ENCODE results near the gene PCK1.

Gene PCK1

DNA sequence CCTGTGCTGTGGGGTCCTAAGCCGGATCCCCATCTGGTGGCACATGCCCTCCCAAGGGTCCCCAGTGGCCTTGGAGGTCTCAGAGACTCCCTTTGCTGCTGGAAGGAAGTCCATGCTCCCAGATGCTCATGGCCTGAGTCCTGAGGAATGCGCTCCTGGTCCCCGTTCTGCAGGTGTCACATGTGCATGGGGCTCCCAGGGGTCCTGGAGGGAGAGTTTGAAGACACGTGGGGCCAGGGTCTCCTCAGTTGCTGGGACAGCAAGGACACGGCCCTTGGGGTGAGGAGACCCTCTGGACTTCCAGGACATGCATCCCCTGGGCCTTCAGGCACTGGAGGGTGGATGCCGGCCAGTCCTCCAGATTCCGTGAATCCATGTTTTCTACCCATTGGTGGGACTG is 47.6 kb downstream of the PCK1 start:
- no peak for DNase-seq

DNA sequence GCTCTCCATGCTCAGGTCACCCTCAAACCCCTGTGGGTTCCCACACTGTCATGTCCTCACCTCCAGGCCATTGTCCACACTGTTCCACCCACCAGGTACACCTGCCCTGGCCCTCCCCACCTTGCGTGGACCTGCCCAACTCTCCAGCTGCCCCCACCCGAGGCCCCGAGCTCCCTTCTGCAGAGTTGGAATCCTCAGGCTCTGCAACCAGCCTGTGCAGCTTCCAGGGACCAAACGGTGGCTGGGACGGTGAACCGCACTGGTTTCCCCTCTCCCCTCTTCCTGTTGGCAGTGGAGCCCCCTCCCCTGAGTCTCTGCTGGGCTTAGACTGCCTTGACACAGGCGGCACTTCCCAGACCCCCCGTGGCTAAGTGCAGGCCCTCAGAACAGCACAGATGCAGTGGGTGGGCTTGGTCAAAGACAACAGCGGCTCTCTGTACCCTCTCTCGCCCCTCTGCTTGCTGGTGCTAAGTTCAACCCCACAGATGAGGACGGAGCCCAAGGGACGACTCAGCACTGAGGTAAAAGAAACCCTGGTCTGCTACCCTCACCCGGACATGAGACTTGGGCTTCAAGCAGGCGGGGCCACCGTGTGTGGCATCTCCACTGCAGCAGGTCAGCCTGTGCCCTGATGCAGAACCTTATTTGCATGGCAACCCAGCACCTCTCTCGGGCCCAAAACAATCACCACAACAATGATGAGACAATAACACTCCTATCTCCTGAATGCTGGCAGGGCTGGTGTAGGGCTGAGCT is 48.4 kb downstream of the PCK1 start:
- no peak for DNase-seq

DNA sequence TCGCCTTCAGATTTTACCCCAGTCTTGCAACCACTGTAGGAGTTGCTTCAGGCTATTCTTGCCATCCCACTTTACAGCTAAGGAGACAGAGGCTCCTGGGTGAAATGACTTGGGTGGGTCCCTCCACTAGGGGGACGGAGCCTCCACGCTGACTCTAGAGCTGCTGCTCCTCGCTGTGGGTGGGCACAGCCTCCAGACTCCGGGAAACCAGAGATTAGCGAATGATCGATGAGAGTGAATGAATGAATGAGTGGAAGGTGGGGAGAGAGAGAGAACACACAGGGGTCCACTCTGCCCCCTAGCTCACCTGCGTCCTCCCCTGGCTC is 48.9 kb downstream of the PCK1 start:
- DNase-seq = no peak

DNA sequence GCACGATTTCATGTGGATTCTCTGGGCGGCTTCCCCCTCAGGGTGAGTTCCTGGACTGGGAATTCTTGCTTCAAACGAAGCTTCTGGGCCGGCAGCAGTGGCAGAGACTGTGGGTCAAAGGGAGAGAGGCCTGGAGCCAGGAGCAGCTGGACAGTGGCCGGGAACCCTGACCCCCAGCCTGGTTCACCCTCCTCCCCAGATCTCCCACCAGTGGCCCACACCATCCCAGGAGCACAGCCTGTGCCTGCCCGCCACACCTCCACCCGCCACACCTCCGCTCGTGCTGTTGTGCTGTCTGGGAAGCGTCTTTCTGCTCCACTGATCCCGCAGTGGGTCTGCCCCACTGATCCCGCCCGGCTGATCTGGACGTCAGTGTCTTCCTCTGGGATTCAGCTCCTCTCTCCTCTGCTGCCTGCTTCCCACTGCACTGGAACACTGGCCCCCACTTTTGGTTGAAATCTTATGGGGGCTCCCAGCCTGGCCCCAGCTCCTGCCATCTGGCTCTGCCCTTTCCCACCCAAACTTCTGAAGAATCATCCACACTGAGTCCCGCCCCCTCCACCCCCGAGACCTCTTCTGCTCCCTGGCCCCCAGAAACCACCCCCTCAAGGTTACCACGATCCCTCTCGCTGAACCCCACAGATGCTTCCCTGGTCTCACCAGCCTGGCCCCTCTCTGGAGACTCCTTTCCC is 49.5 kb downstream of the PCK1 start:
- DNase-seq = no peak

DNA sequence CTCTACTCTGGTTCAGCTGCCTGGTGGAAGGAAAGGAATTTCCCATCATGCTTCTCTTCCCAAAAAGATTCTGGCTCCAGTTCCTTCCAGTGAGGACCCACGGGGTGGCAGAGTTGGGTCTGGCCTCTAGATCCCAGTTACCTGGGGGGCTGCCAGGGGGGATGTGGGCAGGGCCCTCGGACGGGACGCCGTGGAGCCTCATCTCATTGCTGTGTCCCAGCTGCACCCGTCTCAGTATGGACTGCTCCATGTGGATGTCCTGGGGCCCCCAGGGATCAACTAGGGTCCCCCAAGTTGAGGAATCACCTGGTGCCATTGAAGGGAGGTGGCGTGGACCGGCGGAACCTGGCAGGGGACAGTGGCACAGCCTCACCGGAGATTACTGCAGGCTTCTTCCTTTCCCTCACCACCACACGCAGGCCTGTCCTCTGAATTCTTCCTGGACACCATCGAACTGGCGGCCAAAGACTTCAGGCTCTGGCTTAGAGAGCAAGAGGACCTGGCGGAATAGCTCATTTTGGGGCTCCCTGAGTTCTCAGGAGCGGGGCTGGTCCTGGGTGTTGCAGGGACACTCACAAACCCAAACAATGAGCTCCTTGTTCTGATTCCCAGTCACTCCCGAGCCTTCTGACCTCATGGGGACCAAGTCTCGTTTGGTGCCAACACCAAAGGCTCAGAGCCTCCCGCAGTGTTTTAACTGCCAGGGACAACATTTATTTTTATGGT is 50.8 kb downstream of the PCK1 start:
- no peak for DNase-seq

DNA sequence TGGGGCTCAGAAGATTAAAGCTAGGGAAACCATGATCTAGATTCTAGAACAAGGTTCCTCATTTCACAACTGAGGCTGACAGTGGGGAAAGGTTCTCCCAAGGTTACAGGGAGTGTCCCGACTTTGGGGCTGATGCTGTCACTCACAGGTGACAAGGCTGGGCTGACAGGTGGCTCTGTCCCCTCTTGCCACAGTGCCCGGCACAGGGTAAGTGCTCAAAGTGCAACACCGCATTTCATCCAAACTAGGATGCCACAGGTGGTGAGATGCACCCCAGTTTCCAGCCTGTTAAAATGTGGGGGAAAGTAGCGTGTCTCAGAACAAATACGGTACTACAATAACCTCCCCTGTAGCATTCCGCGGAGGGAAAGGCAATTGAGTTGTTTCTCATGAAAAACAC is 51.5 kb downstream of the PCK1 start:
- DNase-seq = no peak

DNA sequence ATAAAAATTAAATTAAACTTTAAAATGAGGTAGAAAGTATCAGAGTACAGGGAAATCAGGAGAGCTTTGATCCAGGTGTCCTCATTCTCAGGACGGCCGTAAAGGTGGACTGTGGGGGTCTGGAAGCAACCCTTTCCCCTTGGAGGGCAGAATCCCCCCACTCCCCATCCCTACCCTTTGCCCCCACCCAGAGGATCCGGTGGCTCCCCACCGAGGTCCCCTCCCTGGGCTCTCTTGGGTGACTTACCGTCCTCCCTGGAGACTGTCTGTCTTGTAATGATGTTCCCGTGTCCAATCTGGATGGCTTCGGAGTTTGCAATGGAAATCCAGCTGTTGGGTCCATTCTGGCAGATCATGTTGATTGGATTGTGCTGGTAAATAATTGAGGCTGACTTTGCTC is 52.0 kb downstream of the PCK1 start:
- no peak for DNase-seq

DNA sequence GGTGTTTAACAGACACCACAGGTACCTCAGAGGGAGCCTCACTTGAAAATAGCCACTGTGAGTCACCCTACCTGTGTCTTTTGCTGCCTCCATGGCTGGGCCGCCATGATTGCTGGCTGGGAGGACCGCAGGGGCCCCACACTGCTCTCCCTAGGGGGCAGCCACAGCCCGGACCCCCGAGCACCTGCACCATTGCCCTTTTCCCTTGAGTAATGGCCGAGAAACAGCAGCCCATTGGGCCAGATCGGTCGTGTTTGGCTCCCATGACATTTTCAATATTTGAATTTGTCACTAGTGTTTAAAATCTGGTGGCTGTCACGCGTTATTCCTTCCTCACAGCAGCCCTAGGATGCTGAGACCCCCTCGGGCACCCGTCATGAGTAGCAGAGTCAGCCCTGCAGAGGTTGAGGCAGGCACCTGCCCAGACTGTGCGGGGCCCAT is 52.6 kb downstream of the PCK1 start:
- DNase-seq = no peak

DNA sequence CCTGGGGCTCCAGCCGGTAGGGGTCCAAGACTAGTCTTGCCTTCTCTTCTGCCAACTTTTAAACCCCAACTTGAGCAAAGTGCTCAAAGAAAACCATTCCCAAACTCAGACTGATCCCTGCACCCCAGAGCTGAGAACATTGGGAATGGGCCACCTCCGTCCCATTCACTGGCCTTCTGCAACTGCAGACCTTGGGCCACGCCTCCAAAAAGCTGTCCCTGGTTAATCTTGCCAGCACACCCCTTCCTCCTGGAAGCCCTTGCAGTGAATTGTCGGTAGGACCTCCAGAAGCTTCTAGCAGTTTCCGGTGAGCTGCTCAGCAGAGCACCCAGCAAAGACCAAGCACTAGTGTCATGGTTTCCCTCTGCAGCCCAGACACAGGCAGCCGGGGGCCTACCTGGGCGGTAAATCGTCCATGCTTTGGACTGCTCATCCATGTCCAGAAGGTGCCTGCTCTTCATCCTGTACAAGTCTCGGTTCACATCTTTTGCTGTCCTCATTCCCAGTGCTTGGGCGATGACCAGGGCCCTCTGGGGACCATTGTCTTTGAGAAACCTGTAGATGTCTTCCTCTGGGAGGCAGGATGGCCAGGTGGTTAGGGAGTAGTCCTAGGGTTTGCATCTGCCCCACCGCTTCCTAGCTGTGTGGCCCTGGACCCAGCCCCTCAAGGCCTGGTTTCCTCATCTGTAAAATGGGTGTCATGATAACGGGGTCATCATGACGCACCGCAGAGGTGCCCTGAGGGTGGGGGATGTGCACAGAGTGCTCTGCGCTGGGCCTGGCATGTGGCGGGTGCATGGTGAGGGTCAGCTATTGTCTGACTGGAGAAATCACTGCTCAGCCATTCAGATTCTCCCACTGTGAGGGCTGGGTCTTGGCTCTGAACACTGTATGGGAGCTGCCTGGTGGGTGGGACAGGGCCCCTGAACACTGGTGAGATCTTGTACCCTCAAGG is 53.9 kb downstream of the PCK1 start:
- no peak for DNase-seq

DNA sequence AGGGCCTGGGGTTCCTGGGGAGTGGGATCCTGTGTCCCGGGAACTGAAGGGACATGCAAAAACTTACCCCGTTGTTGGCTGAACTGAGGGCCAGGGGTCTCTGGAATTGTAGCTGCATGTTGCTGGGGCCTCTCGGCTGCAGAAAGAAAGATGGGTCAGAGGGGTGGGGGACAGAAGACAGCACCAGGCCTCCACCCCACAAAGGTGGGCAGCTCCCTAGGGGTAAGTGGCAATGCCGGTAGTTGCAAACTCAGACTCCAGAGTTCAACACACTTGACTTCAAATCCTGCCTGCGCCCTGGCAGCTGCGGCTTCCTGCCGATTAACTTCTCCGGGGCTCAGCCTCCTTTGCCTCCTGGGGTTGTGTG is 54.5 kb downstream of the PCK1 start:
- no peak for DNase-seq

DNA sequence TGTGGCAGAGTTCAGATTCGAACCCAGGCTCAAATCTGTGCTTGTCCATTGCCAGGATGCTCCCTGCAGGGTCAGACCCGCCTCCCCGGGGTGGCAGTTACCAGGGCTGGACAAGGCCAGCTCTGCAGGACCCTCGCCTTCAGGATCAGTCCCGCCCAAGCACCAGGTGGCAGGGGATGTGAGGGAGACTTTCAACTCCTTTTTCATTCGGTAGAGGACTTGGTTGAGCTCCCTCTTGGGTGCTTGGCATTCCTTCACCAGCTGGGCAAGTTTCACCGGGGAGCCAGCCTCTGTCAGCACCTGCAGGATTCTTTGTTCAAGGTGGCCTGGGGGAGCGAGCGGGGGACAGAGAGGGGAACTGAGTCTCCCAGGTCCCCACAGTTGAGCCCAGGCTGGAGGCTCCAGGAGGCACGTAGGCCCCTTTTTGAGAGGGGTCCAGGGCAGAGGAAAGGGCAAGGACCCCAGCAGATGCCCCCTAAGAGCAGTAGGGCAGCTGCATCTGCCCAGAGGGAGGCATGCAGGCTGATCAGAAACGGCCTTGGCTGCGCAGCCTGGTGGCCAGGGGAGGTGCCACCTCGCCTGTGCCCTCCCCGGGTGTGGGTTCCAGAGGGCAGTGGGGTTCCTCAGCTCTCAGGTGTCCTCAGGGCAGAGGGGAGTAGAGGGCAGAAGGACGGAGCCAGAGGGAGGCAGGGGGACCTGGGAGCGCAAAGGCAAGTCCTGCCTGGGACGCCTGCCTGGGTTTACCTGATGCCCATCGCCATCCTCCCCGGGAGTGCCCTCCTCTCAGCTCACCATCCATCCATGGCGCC is 55.4 kb downstream of the PCK1 start:
- DNase-seq = no peak

DNA sequence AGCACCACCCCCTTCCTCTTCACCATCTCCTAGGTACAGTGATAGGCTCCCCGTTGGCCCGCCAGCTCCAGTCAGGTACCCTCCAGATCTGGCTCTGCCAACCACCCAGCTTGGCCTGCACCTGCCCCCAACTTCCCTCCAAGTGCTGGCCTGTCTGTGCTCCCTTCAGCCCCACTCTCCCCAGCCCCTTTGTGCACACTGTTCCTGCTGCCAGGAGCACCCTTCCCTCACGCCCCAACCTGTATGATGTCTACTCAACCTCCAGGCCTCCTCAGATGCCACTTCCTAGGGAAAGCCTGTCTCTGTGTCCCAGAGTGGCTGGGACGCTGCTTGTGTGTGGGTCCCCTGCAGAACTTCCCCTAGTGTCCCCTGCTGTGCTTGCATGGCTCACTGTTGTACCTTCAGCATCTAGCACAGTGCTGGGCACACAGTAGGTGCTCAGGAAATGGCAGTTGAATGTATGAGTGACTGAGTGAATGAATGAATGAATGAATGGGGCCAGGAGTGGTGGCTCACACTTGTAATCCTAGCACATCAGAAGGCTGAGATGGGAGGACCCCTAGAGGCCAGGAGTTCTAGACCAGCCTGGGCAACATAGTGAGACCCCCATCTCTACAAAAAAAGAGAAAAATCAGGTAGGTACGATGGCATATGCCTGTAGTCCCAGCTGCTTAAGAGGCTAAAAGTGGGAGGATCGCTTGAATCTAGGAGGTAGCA is 56.3 kb downstream of the PCK1 start:
- DNase-seq = no peak

All from NCI-H1930 (cell line).